Colon (tissue), 2 donors: ENCODE results near the gene KIFAP3.
"Not testable (repeated sequence)": the region's sequence is repeated elsewhere in the genome, so short reads cannot be mapped to it uniquely, and the experiment has no call there.

ENCODE experiments used
- FAIRE-seq: peaks from 2 replicates; lab custom pipeline; 2012; peaks lifted over from hg19 to GRCh38; lab: Jason Lieb, UNC
- donor health status: control.
- donor health status: control.

The KIFAP3 gene

DNA sequence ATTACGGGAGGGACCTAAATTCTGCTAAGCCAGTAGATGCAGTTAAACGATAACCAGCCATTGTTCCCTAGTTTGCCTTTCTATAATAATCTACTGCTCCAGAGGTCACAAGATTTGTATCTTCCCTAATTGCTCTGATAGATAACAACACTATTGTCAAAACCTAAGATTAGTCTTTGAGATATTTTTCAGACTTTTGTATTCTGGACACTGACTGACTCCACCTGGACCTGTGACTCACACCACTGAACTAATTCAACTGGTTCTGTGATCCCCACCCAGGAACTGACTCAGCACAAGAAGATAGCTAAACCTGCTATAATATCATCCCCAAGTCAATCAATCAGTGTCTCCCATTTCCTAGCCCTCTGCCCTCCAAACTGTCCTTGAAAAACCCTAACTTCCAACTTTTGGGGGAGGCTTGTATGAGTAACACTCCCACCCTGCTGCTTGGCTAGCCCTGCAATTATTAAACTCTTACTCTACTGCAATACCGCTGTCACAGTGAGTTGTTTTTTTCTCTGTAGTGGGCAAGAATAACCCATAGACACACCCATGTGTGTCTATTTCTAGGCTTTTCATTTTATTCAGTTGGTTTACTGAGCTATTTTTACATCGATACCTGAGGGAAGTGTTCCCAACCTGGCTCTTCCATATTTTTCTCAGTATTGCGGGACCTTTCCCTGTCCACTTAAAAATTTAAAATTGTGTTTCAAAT, 11.2 kb downstream of the KIFAP3 start:
- FAIRE-seq = no peak

DNA sequence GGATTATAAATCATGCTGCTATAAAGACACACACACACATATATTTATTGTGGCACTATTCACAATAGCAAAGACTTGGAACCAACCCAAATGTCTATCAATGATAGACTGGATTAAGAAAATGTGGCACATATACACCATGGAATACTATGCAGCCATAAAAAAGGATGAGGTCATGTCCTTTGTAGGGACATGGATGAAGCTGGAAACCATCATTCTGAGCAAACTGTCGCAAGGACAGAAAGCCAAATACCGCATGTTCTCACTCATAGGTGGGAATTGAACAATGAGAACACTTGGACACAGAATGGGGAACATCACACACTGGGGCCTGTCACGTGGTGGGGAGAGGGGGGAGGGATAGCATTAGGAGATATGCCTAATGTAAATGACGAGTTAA, 12.8 kb downstream of the KIFAP3 start:
- FAIRE-seq = not testable (repeated sequence)

DNA sequence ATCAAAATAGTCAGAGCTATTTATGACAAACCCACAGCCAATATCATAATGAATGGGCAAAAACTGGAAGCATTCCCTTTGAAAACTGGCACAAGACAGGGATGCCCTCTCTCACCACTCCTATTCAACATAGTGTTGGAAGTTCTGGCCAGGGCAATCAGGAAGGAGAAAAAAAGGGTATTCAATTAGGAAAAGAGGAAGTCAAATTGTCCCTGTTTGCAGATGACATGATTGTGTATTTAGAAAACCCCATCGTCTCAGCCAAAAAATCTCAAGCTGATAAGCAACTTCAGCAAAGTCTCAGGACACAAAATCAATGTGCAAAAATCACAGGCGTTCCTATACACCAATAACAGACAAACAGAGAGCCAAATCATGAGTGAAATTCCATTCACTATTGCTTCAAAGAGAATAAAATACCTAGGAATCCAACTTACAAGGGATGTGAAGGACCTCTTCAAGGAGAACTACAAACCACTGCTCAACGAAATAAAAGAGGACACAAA, 14.4 kb downstream of the KIFAP3 start:
- FAIRE-seq = not testable (repeated sequence)

DNA sequence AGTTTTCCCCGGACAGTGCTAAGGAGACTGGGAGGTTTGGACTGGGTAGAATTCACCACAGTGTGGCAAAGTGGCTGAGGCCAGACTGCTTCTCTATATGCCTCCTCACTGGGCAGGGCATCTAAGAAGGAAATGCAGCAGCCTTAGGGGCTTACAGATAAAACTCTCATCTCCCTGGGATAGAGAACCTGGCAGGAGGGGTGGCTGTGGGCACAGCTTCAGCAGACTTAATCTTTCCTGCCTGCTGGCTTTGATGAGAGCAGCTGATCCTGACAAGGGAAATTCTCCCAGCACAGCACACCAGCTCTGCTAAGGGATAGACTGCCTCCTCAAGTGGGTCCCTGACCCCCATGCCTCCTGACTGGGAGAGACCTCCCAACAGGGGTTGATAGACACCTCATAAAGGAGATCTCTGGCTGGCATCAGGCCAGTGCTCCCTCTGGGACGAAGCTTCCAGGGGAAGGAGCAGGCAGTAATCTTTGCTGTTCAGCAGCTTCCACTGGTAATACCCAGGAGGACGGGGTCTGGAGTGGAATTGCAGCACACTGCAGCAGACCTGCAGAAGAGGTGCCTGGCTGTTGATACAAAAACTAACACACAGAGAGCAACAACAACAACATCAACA, 25.2 kb downstream of the KIFAP3 start:
- no peak for FAIRE-seq

DNA sequence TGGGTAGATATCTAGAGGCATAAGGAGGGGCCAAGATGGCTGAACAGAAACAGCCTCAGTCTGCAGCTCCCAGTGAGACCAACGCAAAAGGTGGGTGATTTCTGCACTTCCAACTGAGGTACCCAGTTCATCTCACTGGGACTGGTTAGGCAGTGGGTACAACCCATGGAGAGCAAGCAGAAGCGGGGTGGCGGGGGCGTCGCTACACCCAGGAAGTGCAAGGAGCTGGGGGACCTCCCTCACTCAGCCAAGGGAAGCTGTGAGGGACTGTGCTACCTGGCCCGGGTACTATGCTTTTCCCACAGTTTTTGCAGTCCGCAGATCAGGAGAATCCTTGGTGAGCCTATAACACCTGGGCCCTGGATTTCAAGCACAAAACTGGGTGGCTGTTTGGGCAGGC, 26.0 kb downstream of the KIFAP3 start:
- FAIRE-seq = no peak

DNA sequence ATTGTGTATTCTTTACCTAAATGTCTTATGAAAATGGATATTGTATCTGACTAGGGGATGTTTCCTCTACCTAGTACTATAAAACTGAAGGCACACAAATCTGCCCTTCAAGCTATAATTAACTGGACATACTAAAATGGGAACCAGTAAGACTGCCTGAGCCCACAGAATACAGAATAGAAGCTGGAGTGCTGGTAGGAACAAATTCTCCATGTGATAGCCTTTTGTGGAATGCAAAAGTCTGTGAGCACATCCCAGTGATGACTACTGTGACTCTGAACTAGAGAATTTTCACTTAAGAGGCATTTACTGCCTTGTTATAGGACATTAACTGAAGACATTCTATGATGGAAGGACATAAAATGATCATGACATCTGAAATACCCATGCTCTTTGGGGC, 30.3 kb downstream of the KIFAP3 start:
- FAIRE-seq = no peak

DNA sequence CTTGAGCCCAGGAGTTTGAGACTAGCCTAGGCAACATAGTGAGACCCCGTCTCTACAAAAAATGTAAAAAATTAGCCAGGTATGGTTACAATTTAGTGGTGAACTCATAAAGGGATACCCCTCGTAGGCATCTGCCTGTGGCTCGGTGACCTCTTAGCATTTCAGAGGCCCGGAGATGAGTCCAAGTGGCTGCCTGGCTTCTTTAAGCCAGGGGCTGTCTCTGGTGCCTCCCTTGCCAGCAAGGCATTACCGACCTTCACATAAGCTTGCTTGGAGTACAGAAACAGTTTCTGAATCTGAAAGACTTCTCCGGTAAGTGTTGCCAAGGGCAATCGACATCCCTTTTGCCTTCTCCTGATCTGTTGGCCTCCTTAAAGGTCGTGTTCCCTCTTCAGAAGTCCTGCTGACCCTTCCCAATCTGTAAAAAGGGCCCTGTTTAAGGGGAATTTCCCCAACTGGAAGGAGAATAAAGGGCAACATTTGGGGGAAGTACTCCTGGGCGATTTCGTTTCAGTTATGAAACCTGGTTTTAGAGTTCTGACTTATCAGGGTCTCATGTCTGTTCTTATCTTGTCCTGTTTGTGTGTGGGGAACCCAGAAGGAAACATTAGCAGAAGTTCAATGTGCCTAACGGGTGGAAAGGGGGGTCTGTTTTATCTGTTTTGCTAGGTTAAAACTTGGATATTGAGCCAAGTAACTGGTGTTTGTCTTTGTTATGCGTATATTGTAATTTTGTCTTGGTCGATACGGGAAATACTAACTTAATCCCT, 32.9 kb downstream of the KIFAP3 start:
- no peak for FAIRE-seq

DNA sequence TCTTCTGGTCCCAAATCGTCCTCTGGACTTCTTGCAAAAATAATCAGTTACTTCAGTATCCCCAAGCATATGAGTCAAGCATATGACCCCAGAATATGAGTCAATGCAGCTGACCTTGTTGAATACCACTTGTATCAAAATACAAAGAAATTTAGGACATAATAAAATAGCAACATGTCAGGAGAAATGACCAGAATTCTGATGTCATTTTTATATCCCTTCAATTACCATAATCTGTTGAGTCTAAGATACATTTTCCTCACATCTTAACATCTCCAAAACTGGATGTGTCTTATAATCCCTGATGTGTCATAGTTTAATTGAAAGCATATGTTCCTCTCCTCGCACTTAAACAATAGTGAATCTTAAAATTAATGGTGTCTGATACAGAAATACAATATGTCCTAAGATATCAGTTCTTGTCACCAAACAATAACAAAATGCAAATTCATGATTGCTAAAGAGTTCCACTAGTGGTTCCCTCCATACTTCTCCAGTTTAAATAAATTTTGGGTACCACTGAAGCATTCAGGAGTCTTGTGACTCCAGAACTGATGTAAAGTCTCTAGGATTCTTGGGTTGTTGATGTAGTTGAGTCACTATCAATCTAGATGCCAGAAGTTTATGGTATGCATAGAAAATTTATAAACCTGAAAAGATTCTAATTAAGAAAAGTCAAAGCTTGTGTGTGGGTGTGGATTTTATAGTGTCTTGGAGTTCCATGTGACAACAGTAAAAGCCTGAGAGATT, 41.8 kb downstream of the KIFAP3 start:
- FAIRE-seq = no peak

DNA sequence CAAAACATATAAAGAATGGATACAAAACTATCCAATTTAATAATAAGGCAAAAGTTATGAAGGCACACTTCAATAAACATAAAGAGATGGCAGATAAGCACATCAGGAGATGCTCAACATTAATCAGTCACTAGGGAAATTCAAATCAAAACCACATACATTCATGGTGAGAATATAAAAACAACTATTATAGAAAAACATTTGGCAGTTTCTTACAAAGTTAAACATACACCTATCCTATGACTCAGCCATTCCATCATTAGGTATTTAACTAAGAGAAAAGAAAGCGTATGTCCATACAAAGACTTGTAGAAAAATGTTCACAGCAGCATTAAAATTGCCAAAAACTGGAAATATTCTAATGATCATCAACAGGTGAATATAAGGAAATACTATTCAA, 44.3 kb downstream of the KIFAP3 start:
- FAIRE-seq = no peak

DNA sequence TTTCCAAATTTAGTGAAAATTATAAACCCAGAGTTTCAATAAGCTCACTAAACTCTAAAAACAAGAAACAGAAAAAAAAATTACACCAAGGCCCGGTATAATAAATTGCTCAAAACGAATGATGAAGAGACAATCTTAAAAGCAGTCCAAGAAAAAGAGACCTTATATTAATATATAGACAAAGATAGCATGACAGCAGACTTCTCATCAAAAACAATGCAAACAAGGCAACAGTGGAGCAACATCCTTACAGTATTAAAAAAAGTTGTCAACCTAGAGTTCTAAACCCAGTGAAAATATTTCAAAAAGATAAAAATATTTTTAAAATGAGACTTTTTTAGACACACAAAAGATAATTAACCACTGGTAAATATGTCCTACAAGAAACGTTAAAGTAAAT, 46.7 kb downstream of the KIFAP3 start:
- no peak for FAIRE-seq

DNA sequence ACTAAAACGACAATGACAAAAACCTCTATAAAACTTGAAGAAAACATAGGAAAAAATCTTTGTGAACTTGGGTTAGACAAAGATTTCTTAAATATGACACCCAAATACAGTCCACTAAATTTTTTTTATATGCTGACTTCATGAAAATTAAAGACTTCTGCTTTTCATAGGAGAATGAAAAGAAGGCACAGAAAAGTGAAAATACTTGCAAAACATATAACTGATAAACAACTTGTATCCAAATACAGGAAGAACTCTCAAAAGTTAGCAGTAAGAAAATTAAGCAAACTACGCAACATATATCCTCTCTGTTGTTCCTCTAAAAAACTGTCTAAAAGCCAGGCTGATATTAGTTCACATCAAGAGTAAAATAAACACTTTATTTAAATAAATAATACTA, 53.6 kb downstream of the KIFAP3 start:
- FAIRE-seq = no peak

DNA sequence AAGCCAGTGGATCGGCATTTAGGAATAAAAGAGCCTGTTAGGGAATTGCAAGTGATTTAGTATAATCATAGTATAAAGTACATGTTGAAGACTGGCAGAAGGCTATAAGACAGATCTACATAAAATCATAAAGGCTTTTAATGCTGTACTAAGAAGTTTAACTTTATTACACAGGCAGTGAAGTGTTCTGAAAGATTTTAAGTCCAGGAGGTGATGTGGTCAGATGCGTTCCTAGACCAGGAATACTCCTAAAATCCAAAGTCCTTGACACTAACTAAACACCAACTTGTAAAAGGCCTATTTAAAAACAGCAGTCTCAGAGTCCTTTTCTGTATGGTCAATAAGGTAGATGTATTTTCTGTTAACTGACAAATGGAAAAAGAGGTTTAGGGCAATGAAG, 57.0 kb downstream of the KIFAP3 start:
- no peak for FAIRE-seq

DNA sequence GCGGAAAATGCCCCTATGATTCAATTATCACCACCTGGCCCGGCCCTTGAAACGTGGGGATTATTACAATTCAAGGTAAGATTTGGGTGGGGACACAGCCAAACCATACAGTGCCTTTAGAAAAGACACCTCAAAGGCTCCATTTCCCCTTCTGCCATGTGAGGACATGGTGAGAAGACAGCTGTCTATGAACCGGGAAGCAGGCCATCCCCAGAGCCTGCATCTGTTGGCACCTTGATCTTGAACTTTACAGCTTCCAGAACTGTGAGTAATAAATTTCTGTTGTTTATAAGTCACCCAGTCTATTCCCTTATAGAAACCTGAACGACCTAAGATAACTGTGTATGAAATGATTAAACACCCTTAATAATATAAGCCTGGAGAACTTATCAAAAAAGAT, 61.6 kb downstream of the KIFAP3 start:
- FAIRE-seq = no peak

DNA sequence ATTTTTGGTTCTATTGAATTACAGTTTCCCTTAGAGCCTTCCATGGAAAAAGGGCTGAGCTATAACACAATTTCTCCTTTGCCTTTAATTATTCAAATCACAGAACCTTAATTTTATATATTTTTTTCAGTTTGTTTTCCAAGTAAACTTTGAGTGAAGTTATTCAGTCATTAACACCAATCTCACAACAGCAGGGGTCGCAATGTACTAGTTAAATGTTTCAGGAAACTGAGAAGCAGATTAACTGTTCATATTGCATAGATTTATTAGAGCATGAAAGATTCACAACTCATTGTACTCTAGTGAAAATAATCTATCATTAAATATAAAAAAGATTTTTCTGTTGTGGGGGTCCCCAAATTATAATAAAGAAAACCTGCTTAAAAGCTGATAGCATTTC, 64.1 kb downstream of the KIFAP3 start:
- peak; percentile 49 for FAIRE-seq

DNA sequence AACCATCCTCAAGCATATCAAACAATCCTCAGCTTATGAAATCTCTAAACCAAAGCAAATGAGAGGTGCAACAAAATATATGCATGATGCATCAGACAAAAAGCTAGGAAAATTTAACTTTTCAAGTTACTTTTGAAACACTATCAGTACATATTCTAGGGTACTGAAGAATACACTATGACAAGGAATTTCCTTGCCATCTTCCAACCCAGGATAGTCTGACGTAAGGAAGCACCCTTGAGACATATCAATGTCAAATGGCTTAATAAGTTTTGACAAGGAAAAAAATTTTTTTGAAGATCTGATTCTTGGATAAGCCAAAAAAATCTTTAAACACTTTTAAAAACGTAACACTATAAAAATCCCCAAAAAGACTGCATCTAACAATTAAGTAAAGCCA, 64.9 kb downstream of the KIFAP3 start:
- no peak for FAIRE-seq

DNA sequence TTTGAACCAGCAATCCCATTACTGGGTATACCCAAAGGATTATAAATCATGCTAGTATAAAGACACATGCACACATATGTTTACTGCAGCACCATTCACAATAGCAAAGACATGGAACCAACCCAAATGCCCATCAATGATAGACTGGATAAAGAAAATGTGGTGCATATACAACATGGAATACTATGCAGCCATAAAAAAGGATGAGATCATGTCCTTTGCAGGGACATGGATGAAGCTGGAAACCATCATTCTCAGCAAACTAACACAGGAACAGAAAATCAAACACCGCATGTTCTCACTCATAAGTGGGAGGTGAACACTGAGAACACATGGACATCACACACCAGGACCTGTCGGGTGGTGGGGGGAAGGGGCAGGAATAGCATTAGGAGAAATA, 65.8 kb downstream of the KIFAP3 start:
- not testable (repeated sequence) for FAIRE-seq

DNA sequence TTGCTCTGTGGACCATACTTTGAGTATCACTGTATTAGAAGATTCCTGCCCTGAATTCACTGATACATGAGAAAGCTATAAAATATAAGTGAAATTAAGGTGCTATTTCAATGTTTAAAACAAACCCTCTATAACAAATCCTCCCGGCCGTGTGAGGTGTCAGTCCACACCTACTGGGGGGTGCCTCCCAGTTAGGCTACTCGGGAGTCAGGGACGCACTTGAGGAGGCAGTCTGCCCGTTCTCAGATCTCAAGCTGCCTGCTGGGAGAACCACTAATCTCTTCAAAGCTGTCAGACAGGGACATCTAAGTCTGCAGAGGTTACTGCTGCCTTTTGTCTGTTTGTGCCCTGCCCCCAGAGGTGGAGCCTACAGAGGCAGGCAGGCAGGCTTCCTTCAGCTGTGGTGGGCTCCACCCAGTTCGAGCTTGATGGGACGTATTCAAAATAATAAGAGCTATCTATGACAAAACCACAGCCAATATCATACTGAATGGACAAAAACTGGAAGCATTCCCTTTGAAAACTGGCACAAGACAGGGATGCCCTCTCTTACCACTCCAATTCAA, 71.1 kb downstream of the KIFAP3 start:
- not testable (repeated sequence) for FAIRE-seq

DNA sequence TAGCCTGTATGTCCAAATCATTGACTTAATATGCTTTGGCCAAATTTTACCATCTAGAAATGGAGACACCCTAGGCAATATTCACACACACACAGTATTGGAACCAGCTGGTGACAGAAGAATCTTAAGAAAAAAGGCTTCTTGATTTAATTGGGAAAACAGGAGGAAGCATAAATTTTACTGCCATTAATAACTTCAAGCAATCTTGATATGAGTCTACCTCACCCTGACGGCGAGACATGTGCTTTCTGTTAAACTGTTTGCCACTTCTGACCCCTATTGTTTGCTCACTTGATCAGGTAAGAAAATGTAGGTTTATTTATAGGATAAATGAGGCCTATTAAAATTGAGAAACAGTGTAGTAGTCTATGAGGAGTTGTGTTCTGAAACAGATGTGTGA, 73.2 kb downstream of the KIFAP3 start:
- no peak for FAIRE-seq

DNA sequence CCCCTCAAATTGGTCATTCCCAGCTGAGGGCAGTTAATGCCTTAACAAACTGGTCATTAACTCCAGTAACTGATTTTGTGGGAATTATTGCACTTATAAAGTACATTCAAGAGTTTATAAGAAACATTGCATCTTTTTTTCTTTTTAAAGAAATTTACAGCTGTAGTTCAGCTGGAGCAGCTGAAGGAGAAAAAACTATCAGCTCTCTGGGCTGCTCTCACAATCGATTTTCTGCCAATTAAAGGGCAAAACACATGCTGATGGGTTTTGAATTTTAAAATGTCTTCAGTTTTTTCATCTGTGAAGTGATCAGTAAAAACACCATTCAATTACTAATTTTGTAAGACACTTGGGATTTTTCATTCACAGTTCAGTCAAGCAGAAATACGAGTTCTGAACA, 74.7 kb downstream of the KIFAP3 start:
- FAIRE-seq = no peak

DNA sequence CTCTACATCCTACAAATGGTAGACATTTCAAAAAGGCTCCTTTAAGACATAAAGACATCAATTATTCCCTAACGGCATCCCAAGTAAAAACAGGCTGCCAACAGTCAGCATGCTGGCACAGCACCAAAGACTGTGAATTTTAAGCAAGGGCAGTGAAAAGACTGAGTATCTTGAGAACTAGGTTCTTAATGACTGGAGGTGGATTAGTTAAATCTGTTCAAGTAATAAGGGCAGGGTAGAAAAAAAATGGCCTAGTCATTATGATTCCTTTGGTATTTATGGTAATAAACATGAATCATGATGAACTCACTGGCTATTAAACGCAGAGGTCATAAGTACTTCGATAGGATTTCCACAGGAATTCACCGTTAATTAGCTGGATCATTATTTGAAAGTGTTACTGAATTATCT, 75.2 kb downstream of the KIFAP3 start:
- FAIRE-seq = no peak

DNA sequence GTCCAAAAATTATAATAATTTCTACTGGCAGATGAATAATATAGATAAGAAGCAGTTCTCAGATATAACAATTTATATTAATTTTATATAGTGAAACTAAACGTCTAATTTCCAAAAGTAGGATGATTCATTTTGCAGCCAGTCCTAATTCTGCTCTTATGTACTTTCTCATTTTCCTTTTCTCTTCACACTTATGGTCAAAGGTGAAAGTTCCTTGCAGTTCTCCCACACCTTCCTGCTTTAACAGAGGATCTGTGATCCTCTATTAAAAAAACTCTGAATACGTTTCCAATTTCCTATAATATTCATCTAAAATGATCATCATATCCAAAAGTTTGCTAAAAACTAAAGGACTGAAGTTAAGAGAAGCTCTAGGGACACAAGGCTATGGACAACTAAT, 78.5 kb downstream of the KIFAP3 start:
- FAIRE-seq = no peak

DNA sequence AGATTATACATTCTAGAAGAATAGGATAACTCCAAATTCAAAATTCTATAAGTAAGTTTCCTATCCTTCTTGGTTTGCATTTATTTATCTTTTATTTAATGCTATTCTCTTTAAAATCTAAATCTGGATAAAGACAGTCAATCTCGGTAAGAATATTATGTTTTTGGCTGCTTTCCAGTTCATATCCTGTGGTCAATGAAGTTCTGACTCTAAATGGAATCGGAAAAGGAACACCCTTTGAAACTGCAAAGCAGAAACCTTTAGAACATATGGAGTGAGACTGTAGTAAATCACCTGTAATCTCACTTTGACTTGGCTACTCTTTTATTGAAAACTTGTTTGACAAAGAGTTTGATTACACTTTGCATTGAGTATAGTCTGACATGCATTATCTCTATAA, 85.2 kb downstream of the KIFAP3 start:
- no peak for FAIRE-seq
